GM18502 (cell line): ENCODE measurements around the gene KREMEN1.
"Not testable (repeated sequence)": the region's sequence is repeated elsewhere in the genome, so short reads cannot be mapped to it uniquely, and the experiment has no call there.

ENCODE experiments used
- ATAC-seq: cut with Tn5 transposase; IDR thresholded peaks from one replicate; pipeline ENCODE4 v1.9.1; 2021; ENCODE audit warnings: mild to moderate bottlenecking; ENCODE audit not compliant: unreplicated experiment, poor library complexity

Gene KREMEN1

GRCh38 chr22:29072979-29073617, at the start of gene KREMEN1:
Gene KREMEN1 (plus strand): TSS chr22:29073035. CDS start chr22:29073131, 96 bp downstream.
- peak; percentile 23 for ATAC-seq

GRCh38 chr22:29023172-29023796, 49.6 kb upstream of the KREMEN1 start:
- ATAC-seq, result no peak

- no peak for ATAC-seq
Observed at GRCh38 chr22:29026579-29026978, 46.3 kb upstream of the KREMEN1 start.

- ATAC-seq, result no peak
Observed at GRCh38 chr22:29028468-29028867, 44.4 kb upstream of the KREMEN1 start.

- ATAC-seq, result no peak
Observed at GRCh38 chr22:29029202-29030000, 43.4 kb upstream of the KREMEN1 start.

GRCh38 chr22:29030016-29030617, 42.7 kb upstream of the KREMEN1 start:
- no peak for ATAC-seq

- ATAC-seq, result no peak
Observed at GRCh38 chr22:29030618-29031226, 42.1 kb upstream of the KREMEN1 start.

- no peak for ATAC-seq
Observed at GRCh38 chr22:29031227-29032011, 41.4 kb upstream of the KREMEN1 start.

GRCh38 chr22:29032014-29032475, 40.8 kb upstream of the KREMEN1 start:
- ATAC-seq, result no peak

GRCh38 chr22:29032584-29032983, 40.3 kb upstream of the KREMEN1 start:
- ATAC-seq, result no peak

- no peak for ATAC-seq
Observed at GRCh38 chr22:29037340-29037932, 35.4 kb upstream of the KREMEN1 start.

GRCh38 chr22:29039148-29039547, 33.7 kb upstream of the KREMEN1 start:
- ATAC-seq, result no peak

- ATAC-seq, result not testable (repeated sequence)
Observed at GRCh38 chr22:29039684-29040083, 33.2 kb upstream of the KREMEN1 start.

- no peak for ATAC-seq
Observed at GRCh38 chr22:29040385-29041275, 32.2 kb upstream of the KREMEN1 start.

- ATAC-seq, result no peak
Observed at GRCh38 chr22:29041408-29041807, 31.4 kb upstream of the KREMEN1 start.

- no peak for ATAC-seq
Observed at GRCh38 chr22:29043906-29044575, 28.8 kb upstream of the KREMEN1 start.

- no peak for ATAC-seq
Observed at GRCh38 chr22:29044657-29045176, 28.1 kb upstream of the KREMEN1 start.
